B cell (primary cell): ENCODE measurements around the gene CR2. TPM values are rescaled to one million over a fixed set of nuclear protein-coding genes. Genes with fewer than 3 reads are reported as not detected.

Source experiments
- ATAC-seq: fragments of 200-7000 bp; cut with Tn5 transposase; one replicate; pipeline ENCODE4 v1.10.0; 2021; ENCODE audit warnings: low read depth, mild to moderate bottlenecking, moderate number of reproducible peaks, moderate library complexity
- CTCF ChIA-PET: fragments of 350-600 bp; sonication (Branson Sonifier 250); formaldehyde crosslinking; loops from one replicate; lab custom pipeline; 2021; ENCODE audit warnings: antibody characterized with exemption, inconsistent platforms; lab: Charles Lee
- POLR2A ChIA-PET: fragments of 350-600 bp; sonication (Branson Sonifier 250); formaldehyde crosslinking; loops from one replicate; lab custom pipeline; 2021; ENCODE audit warnings: antibody characterized with exemption; lab: Charles Lee
- DNase-seq: peaks from one replicate; pipeline ENCODE4 v3.0.0; 2013
- H2AFZ ChIP-seq: 2 replicates; pipeline ENCODE4 v1.6.1; 2012; ENCODE audit warnings: mild to moderate bottlenecking, low read depth, low read length; ENCODE audit not compliant: insufficient read depth, poor library complexity, severe bottlenecking
- H3K27ac ChIP-seq, 2 donors: 1 replicate in 1 of 2; 2 replicates in 1 of 2; pipeline ENCODE4 v1.5.1; 2012 to 2013; ENCODE audit warnings: low read length in 2 of 2, mild to moderate bottlenecking in 2 of 2, moderate library complexity in 1 of 2
- H3K27me3 ChIP-seq, 4 experiments: fragments of 200-600 bp in 1 of 4; sonication (generic) in 1 of 4; replicated peaks in 1 of 4; 1 replicate in 2 of 4; 2 replicates in 2 of 4; pipeline versions ENCODE4 v1.6.1 to v1.7.0; 2013 to 2016; ENCODE audit warnings: low read length in 3 of 4, mild to moderate bottlenecking in 2 of 4, mixed read lengths in 1 of 4, moderate library complexity in 1 of 4; ENCODE audit not compliant: insufficient read depth in 4 of 4, control insufficient read depth in 3 of 4; ENCODE audit errors: control extremely low read depth in 1 of 4
- H3K36me3 ChIP-seq, 2 experiments: replicated peaks in 1 of 2; 1 replicate in 1 of 2; 2 replicates in 1 of 2; pipeline versions ENCODE4 v1.6.1 to v1.7.1; 2013; ENCODE audit warnings: low read length in 1 of 2; ENCODE audit not compliant: insufficient read depth in 2 of 2, control insufficient read depth in 1 of 2; ENCODE audit errors: control extremely low read depth in 1 of 2, extremely low read depth in 1 of 2
- H3K4me1 ChIP-seq, 2 donors: fragments of 200-600 bp in 1 of 2; sonication (generic) in 1 of 2; 1 replicate in 1 of 2; 2 replicates in 1 of 2; pipeline versions ENCODE4 v1.5.1 to v1.6.1; 2013 to 2017; ENCODE audit warnings: low read length in 2 of 2; ENCODE audit not compliant: control insufficient read depth in 2 of 2, insufficient read depth in 2 of 2
- H3K4me2 ChIP-seq: replicated peaks from 2 replicates; pipeline ENCODE3; 2012; ENCODE audit warnings: mild to moderate bottlenecking, low read depth, low read length; ENCODE audit not compliant: poor library complexity, severe bottlenecking
- H3K4me3 ChIP-seq, 5 experiments: fragments of 200-600 bp in 1 of 5; sonication (generic) in 1 of 5; 1 replicate in 3 of 5; 2 replicates in 2 of 5; pipeline versions ENCODE4 v1.5.1 to v1.7.0; 2011 to 2016; ENCODE audit warnings: low read length in 4 of 5, mild to moderate bottlenecking in 4 of 5, low read depth in 2 of 5, control low read depth in 1 of 5, moderate library complexity in 1 of 5; ENCODE audit not compliant: insufficient read depth in 1 of 5; ENCODE audit errors: control extremely low read depth in 1 of 5, extremely low read depth in 1 of 5
- H3K79me2 ChIP-seq: fragments of 200-600 bp; sonication (generic); one replicate; pipeline ENCODE4 v1.6.0; 2016; ENCODE audit warnings: low read length; ENCODE audit not compliant: control insufficient read depth, insufficient read depth
- H3K9ac ChIP-seq: fragments of 200-600 bp; sonication (generic); 2 replicates; pipeline ENCODE4 v1.6.1; 2017; ENCODE audit warnings: mild to moderate bottlenecking, low read length, moderate library complexity
- H3K9me3 ChIP-seq, 3 donors: one replicate each; pipeline versions ENCODE4 v1.6.1 to v1.7.1; 2013; ENCODE audit warnings: low read length in 2 of 3; ENCODE audit not compliant: control insufficient read depth in 2 of 3, insufficient read depth in 1 of 3; ENCODE audit errors: control extremely low read depth in 1 of 3
- H4K20me1 ChIP-seq: 2 replicates; pipeline ENCODE4 v1.6.0; 2012; ENCODE audit warnings: mild to moderate bottlenecking, low read length; ENCODE audit not compliant: insufficient read depth, control insufficient read depth, poor library complexity, severe bottlenecking
- H3K27ac Mint-ChIP-seq: one replicate; pipeline ENCODE4 v1.8.0; 2021; ENCODE audit warnings: mixed read lengths
- H3K27me3 Mint-ChIP-seq: one replicate; pipeline ENCODE4 v1.8.0; 2021; ENCODE audit warnings: mixed read lengths
- H3K4me1 Mint-ChIP-seq: one replicate; pipeline ENCODE4 v1.8.0; 2021; ENCODE audit warnings: mixed read lengths
- H3K4me3 Mint-ChIP-seq: one replicate; pipeline ENCODE4 v1.8.0; 2021; ENCODE audit warnings: mixed read lengths
- H3K9me3 Mint-ChIP-seq: one replicate; pipeline ENCODE4 v1.8.0; 2022; ENCODE audit warnings: mixed read lengths; ENCODE audit not compliant: insufficient read depth
- CTCF ChIP-seq: fragments of 200-600 bp; IDR thresholded peaks from one replicate; pipeline ENCODE4 v1.8.0; 2022; ENCODE audit warnings: antibody characterized with exemption, mild to moderate bottlenecking
- EZH2 ChIP-seq: IDR thresholded peaks from 2 replicates; pipeline ENCODE4 v1.6.1; 2012; ENCODE audit warnings: borderline replicate concordance, low read depth, mild to moderate bottlenecking, moderate library complexity, low read length; ENCODE audit not compliant: insufficient read depth, poor library complexity, severe bottlenecking
- WGBS: methylation state at CpG from one replicate; pipeline ENCODE4 v1.1.5; 2013; ENCODE audit warnings: missing lambda C conversion rate; ENCODE audit not compliant: insufficient coverage; 5-methylcytosine and 5-hydroxymethylcytosine counted together
- intact Hi-C: fragments of 100-400 bp; cut with micrococcal nuclease; formaldehyde crosslinking; loops from one replicate; pipeline ENCODE4 v1.10.0; 2022
- polyA plus RNA-seq: library from polyadenylated mRNA; depleted of rRNA; stranded (reverse); fragments of >200 nt; gene quantifications from 2 replicates; pipeline ENCODE4 v1.2.3, GENCODE V29; 2012
- total RNA-seq, 2 donors: library from RNA; stranded (reverse); fragments of 120-200 nt in 1 of 2; gene quantifications; 1 replicate in 1 of 2; 2 replicates in 1 of 2; pipeline versions ENCODE4 v1.2.3 to v1.2.4, GENCODE V29; 2013 to 2022

The CR2 gene
- total and polyA plus RNA-seq, 2 donors (not counting 1 experiment from before 2014, with no cell fraction given), result 26.0 to 30.5 TPM

- Histone ChIP-seq H3K4me2 (no peak overlapping the region), H3K36me3 (peaks cover 3 to 84% of the 10 kb centered on the region in 2 experiments), H3K4me1 (peaks cover under 1 to 1% of the 10 kb centered on the region in 2 donors), H3K27me3 (no peaks in the 10 kb centered on the region), H3K27ac (no peak overlapping the region), H3K9ac (no peak overlapping the region), H2AFZ (no peak overlapping the region), H3K9me3 (no peaks in the 10 kb centered on the region), H4K20me1 (no peaks in the 10 kb centered on the region), H3K79me2 (peaks cover 20% of the 10 kb centered on the region), H3K4me3 (no peak overlapping the region)
- H3K27ac Mint-ChIP-seq, result peak overlapping the region; percentile 64
- intact Hi-C loops, result no loop called here
- DNase-seq, result no peak
- H3K4me3 Mint-ChIP-seq, result no peak overlapping the region
- H3K4me1 Mint-ChIP-seq, result peaks cover 3% of the 10 kb centered on the region
- H3K9me3 Mint-ChIP-seq, result no peaks in the 10 kb centered on the region
- CTCF ChIA-PET, result interaction anchor here (1.0 to 1.5 kb wide), 4 partner anchors 9 to 17 kb away, joined by 3 read pairs; partner anchors contain the start of gene CR2
- no peak for ATAC-seq
- no peaks in the 10 kb centered on the region for H3K27me3 Mint-ChIP-seq
- WGBS, result 100% methylated on average over 1 of the region's 2 CpGs
- no peak for TF ChIP-seq EZH2
- TF ChIP-seq CTCF, result no peak
- POLR2A ChIA-PET, result no interaction called here
These were observed 16.8 kb downstream of the CR2 start for GRCh38 chr1:207470927-207471326.

GRCh38 chr1:207474210-207474609 lies 20.1 kb downstream of the CR2 start:
- WGBS, result no CpG with 5 or more reads among the region's 1 CpG
- Histone ChIP-seq H3K4me2 (no peak overlapping the region), H3K4me1 (no peaks in the 10 kb centered on the region), H3K4me3 (no peak overlapping the region), H2AFZ (no peak overlapping the region), H3K27ac (no peak overlapping the region), H3K27me3 (no peaks in the 10 kb centered on the region), H3K9ac (no peak overlapping the region), H3K79me2 (peaks cover 9% of the 10 kb centered on the region), H4K20me1 (no peaks in the 10 kb centered on the region), H3K36me3 (peaks cover 10 to 86% of the 10 kb centered on the region in 2 experiments), H3K9me3 (no peaks in the 10 kb centered on the region)
- ATAC-seq (no peak), DNase-seq (no peak)
- Mint-ChIP-seq H3K9me3 (no peaks in the 10 kb centered on the region), H3K4me3 (no peak overlapping the region), H3K27ac (no peak overlapping the region), H3K4me1 (no peaks in the 10 kb centered on the region), H3K27me3 (no peaks in the 10 kb centered on the region)
- ChIA-PET POLR2A (interaction anchor here (0.8 kb wide), 1 partner anchor 20 kb away, joined by 3 read pairs; the partner anchor contains the start of gene CR2), CTCF (interaction anchor here (1.6 kb wide), 1 partner anchor 68 kb away, joined by 4 read pairs; no protein-coding TSS in a partner anchor)
- no peak for TF ChIP-seq EZH2
- TF ChIP-seq CTCF, result no peak
- intact Hi-C loops, result no loop called here
